HepG2 (cell line): ENCODE data around the gene TNFSF9. TPM values are rescaled to one million over a fixed set of nuclear protein-coding genes. Genes with fewer than 3 reads are reported as not detected.

ENCODE experiments used
- MIER3 ChIP-seq: IDR thresholded peaks from 2 replicates; pipeline ENCODE4 v1.6.1; 2016; ENCODE audit warnings: missing compliant biosample characterization, borderline replicate concordance
- MTA3 ChIP-seq: sonication (generic); formaldehyde crosslinking; IDR thresholded peaks from 2 replicates; pipeline ENCODE4 v1.4.0; 2020; ENCODE audit warnings: missing genetic modification reagents
- ZNF234 ChIP-seq: sonication (generic); formaldehyde crosslinking; conservative IDR thresholded peaks from 2 replicates; pipeline ENCODE4 v1.5.1; 2020; ENCODE audit warnings: mild to moderate bottlenecking, missing genetic modification reagents
- ZNF530 ChIP-seq: sonication (generic); formaldehyde crosslinking; IDR thresholded peaks from 2 replicates; pipeline ENCODE4 v1.5.0; 2020; ENCODE audit warnings: low read depth, mild to moderate bottlenecking, missing genetic modification reagents
- polyA plus RNA-seq, 8 experiments: library from polyadenylated mRNA; depleted of rRNA in 3 of 8; stranded (reverse) in 7 of 8; unstranded in 1 of 8; fragments of >200 nt; fragmentation: Illumina TruSeq in 4 of 8; extraction: Trizol in 4 of 8; gene quantifications; 2 replicates each; pipeline versions ENCODE4 v1.2.1 to v1.2.3, GENCODE V29; 2011 to 2016; ENCODE audit warnings: low read depth in 4 of 8, missing spikeins in 1 of 8, mixed read lengths in 1 of 8; ENCODE audit not compliant: insufficient read depth in 1 of 8
- total RNA-seq, 5 experiments: library from RNA; depleted of rRNA; stranded (reverse); fragments of >200 nt; fragmentation: Illumina TruSeq; extraction: Trizol; gene quantifications; 2 replicates each; pipeline ENCODE4 v1.2.3, GENCODE V29; 2016; ENCODE audit warnings: low read depth in 1 of 5
- TF ChIP-seq, protein P1 (sequence below): sonication (generic); formaldehyde crosslinking; IDR thresholded peaks from 2 replicates; pipeline ENCODE4 v1.5.0; 2020; ENCODE audit warnings: missing genetic modification reagents, mild to moderate bottlenecking, borderline replicate concordance
- TF ChIP-seq, protein P2 (sequence below): sonication (generic); formaldehyde crosslinking; IDR thresholded peaks from 2 replicates; pipeline ENCODE4 v1.4.0; 2020; ENCODE audit warnings: missing genetic modification reagents, borderline replicate concordance
- TF ChIP-seq, protein P3 (sequence below): sonication (generic); formaldehyde crosslinking; IDR thresholded peaks from 2 replicates; pipeline ENCODE4 v1.5.1; 2020; ENCODE audit warnings: missing genetic modification reagents, mild to moderate bottlenecking, borderline replicate concordance
- TF ChIP-seq, protein P4 (sequence below): sonication (generic); formaldehyde crosslinking; IDR thresholded peaks from 2 replicates; pipeline ENCODE4 v1.4.0; 2020; ENCODE audit warnings: missing genetic modification reagents
- TF ChIP-seq, protein P5 (sequence below): sonication (generic); formaldehyde crosslinking; IDR thresholded peaks from 2 replicates; pipeline ENCODE4 v1.5.1; 2020; ENCODE audit warnings: mild to moderate bottlenecking, moderate library complexity, missing genetic modification reagents
- TF ChIP-seq, protein P6 (sequence below): sonication (generic); formaldehyde crosslinking; IDR thresholded peaks from 2 replicates; pipeline ENCODE4 v1.5.1; 2020; ENCODE audit warnings: mild to moderate bottlenecking, missing genetic modification reagents
- TF ChIP-seq, protein P7 (sequence below): sonication (generic); formaldehyde crosslinking; IDR thresholded peaks from 2 replicates; pipeline ENCODE4 v1.5.0; 2020; ENCODE audit warnings: mild to moderate bottlenecking, low read depth, missing genetic modification reagents, borderline replicate concordance

The TNFSF9 gene
- total and polyA plus RNA-seq, 2 of the 13 experiments (the other 11 are each of a cell fraction or from before 2014, with no cell fraction given), result 1.0 to 1.8 TPM

DNA sequence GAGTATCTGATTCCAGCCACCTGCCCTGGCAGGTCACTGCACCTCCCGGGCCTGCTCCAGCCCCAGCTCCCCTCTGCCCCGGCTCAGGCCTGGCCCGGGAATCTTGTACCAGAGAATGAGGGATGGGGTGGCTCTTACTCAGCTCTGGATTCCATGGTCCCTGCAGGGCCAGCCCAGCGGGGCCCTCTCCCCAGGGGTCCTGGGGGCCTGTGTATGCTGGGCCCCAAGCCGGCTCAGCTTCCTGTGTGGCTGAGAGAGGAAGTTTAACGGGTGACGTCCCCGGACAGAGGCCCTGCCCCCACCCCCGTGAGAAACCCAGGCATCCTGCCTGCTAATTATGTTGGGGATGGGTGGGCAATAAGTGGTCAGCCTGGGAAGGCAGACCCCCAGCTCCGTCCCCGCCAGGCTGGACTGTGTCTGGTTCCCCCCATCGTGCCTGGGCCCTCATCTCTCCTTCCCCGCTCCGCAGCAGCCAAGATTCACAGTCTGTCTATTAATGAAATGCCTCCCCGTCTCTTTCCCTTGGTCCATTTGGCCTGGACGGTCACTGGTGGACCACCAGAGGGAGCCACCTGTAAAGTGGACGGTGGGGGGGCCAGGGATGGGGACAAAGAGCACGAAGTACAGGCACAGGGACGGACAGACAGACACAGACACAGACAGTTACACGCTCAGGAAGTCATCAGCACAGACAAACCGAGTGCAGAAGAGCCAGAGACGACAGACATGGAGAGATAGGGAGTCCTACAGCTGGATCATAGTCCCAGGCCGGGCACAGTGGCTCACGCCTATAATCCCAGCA lies 49.1 kb upstream of the TNFSF9 start, which contains the start of gene DENND1C (continued):
- no peak for TF ChIP-seq ZNF530
- TF ChIP-seq, protein P1, sequence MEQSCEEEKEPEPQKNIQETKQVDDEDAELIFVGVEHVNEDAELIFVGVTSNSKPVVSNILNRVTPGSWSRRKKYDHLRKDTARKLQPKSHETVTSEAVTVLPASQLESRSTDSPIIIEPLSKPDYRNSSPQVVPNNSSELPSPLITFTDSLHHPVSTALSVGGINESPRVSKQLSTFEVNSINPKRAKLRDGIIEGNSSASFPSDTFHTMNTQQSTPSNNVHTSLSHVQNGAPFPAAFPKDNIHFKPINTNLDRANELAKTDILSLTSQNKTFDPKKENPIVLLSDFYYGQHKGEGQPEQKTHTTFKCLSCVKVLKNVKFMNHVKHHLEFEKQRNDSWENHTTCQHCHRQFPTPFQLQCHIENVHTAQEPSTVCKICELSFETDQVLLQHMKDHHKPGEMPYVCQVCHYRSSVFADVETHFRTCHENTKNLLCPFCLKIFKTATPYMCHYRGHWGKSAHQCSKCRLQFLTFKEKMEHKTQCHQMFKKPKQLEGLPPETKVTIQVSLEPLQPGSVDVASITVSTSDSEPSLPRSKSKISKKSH (CRISPR knock-in tag), result peak; percentile 69; the same call in 1 of the 2 replicates
- TF ChIP-seq, protein P2, sequence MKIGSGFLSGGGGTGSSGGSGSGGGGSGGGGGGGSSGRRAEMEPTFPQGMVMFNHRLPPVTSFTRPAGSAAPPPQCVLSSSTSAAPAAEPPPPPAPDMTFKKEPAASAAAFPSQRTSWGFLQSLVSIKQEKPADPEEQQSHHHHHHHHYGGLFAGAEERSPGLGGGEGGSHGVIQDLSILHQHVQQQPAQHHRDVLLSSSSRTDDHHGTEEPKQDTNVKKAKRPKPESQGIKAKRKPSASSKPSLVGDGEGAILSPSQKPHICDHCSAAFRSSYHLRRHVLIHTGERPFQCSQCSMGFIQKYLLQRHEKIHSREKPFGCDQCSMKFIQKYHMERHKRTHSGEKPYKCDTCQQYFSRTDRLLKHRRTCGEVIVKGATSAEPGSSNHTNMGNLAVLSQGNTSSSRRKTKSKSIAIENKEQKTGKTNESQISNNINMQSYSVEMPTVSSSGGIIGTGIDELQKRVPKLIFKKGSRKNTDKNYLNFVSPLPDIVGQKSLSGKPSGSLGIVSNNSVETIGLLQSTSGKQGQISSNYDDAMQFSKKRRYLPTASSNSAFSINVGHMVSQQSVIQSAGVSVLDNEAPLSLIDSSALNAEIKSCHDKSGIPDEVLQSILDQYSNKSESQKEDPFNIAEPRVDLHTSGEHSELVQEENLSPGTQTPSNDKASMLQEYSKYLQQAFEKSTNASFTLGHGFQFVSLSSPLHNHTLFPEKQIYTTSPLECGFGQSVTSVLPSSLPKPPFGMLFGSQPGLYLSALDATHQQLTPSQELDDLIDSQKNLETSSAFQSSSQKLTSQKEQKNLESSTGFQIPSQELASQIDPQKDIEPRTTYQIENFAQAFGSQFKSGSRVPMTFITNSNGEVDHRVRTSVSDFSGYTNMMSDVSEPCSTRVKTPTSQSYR (CRISPR knock-in tag), result no peak
- TF ChIP-seq ZNF234 (CRISPR knock-in tag), result no peak
- TF ChIP-seq MTA3 (CRISPR knock-in tag), result no peak
- TF ChIP-seq, protein P3, sequence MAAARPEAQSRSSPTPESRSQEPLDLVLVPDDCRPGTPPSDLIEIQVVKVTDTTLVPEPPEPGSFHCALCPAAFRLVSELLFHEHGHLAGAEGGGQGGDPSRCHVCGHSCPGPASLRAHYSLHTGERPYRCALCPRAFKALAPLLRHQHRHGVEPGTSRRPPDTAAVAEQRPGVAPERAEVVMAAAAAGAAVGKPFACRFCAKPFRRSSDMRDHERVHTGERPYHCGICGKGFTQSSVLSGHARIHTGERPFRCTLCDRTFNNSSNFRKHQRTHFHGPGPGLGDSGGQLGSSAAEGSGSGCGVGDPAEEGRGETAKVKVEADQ, result peak; percentile 30; the same call in 1 of the 2 replicates
- TF ChIP-seq, protein P4, sequence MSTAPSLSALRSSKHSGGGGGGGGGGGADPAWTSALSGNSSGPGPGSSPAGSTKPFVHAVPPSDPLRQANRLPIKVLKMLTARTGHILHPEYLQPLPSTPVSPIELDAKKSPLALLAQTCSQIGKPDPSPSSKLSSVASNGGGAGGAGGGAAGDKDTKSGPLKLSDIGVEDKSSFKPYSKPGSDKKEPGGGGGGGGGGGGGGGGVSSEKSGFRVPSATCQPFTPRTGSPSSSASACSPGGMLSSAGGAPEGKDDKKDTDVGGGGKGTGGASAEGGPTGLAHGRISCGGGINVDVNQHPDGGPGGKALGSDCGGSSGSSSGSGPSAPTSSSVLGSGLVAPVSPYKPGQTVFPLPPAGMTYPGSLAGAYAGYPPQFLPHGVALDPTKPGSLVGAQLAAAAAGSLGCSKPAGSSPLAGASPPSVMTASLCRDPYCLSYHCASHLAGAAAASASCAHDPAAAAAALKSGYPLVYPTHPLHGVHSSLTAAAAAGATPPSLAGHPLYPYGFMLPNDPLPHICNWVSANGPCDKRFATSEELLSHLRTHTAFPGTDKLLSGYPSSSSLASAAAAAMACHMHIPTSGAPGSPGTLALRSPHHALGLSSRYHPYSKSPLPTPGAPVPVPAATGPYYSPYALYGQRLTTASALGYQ (CRISPR knock-in tag), result no peak
- TF ChIP-seq, protein P5, sequence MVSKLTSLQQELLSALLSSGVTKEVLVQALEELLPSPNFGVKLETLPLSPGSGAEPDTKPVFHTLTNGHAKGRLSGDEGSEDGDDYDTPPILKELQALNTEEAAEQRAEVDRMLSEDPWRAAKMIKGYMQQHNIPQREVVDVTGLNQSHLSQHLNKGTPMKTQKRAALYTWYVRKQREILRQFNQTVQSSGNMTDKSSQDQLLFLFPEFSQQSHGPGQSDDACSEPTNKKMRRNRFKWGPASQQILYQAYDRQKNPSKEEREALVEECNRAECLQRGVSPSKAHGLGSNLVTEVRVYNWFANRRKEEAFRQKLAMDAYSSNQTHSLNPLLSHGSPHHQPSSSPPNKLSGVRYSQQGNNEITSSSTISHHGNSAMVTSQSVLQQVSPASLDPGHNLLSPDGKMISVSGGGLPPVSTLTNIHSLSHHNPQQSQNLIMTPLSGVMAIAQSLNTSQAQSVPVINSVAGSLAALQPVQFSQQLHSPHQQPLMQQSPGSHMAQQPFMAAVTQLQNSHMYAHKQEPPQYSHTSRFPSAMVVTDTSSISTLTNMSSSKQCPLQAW (CRISPR knock-in tag), result 0 out of 2 replicates have a peak, but pooled peaks have one; percentile 26
- TF ChIP-seq, protein P6, sequence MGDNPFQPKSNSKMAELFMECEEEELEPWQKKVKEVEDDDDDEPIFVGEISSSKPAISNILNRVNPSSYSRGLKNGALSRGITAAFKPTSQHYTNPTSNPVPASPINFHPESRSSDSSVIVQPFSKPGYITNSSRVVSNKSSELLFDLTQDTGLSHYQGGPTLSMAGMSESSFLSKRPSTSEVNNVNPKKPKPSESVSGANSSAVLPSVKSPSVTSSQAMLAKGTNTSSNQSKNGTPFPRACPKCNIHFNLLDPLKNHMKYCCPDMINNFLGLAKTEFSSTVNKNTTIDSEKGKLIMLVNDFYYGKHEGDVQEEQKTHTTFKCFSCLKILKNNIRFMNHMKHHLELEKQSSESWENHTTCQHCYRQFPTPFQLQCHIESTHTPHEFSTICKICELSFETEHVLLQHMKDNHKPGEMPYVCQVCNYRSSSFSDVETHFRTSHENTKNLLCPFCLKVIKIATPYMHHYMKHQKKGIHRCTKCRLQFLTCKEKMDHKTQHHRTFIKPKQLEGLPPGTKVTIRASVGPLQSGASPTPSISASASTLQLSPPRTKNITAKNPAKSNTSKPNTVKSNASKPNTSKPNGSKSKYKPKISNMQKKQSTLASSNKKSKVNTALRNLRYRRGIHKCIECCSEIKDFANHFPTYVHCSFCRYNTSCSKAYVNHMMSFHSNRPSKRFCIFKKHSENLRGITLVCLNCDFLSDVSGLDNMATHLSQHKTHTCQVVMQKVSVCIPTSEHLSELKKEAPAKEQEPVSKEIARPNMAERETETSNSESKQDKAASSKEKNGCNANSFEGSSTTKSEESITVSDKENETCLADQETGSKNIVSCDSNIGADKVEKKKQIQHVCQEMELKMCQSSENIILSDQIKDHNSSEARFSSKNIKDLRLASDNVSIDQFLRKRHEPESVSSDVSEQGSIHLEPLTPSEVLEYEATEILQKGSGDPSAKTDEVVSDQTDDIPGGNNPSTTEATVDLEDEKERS (CRISPR knock-in tag), result no peak
- TF ChIP-seq MIER3 (CRISPR knock-in tag), result peak; percentile 69; the same call in 1 of the 2 replicates
- TF ChIP-seq, protein P7, sequence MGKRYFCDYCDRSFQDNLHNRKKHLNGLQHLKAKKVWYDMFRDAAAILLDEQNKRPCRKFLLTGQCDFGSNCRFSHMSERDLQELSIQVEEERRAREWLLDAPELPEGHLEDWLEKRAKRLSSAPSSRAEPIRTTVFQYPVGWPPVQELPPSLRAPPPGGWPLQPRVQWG, result no peak
